Stimulated activated CD4-positive, alpha-beta T cell treated with anti-CD3 and anti-CD28 coated beads, Interleukin-4, amount 100 ng/mL, for 1 hour (primary cell): ENCODE data around the gene LCN12.

Source experiments
- DNase-seq: peaks from one replicate; pipeline ENCODE4 v3.0.0-alpha.2; 2020

Gene LCN12

GRCh38 chr9:136945333-136946227 lies 6.5 kb upstream of the LCN12 start:
- DNase-seq, result no peak

- no peak for DNase-seq
Measured at GRCh38 chr9:136946228-136947027, 5.6 kb upstream of the LCN12 start.

- DNase-seq, result no peak
Measured at GRCh38 chr9:136947028-136947891, 4.8 kb upstream of the LCN12 start.

DNA sequence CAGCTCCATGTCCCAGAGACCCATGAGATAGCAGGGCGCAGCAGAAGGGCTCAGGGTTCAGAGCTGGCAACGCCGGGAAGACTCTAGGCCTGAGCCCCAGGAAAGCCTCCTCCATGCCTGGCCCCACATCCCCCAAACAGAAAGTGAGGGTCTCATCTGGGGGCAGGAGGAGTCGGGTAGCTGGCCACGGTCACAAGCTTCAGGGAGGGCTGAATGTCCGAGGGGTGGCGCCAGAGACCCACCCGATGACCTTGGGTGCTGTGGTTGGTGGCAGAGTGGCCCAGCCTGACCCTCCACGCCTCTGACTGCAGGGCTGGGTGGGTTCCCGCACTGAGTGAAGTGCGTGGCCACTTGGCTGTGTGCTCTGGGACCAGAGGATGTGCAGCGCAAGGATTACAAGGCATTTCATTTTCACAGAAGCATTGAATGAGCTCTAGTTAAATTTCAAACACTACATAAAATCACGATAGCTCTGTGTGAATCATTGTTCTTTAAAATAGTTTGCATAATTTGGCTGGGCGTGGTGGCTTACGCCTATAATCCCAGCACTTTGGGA lies 4.0 kb upstream of the LCN12 start:
- no peak for DNase-seq

- DNase-seq, result no peak
Measured at GRCh38 chr9:136949239-136949816, 2.7 kb upstream of the LCN12 start.

DNA sequence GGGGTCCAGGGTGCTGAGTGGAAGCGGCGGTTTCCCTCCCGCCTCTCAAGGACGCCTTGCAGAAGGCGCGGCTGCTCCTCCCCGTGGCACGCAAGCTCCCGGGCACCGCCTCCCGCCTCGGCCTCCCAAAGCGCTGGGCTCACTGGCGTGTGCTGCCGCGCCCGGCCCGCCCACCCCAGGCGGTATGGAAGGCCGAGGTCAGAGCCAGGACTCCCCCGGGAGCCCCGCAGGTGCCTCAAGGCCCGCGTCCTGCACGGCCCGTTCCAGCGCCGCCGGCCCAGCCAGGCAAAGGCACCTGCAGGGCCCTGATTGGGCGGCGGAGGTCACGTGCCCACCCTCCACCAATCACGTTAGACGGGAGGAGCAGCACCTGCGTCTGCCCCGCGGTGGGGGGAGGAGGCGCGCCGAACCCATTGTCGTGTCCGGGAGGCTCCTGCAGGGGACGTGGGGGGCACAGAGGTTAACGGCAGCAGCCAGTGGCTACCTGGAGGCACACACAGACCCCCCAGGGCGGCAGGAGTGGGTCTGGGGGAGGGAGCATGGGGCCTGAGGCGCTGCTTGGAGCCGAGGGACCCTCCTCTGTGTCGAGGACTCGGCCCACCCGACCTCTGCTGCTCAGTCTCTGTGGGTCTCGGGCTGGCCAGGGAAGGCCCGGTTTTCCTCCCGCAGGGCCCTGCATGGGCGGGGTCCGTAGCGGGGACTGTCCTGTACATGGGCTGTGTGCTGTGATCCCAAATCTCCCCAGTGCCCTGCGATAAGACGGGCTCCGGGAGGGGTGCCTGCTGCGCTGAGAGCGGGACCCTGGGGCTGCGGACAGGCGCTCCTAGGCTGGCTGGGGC lies 2.0 kb upstream of the LCN12 start:
- DNase-seq, result peak; percentile 98

DNA sequence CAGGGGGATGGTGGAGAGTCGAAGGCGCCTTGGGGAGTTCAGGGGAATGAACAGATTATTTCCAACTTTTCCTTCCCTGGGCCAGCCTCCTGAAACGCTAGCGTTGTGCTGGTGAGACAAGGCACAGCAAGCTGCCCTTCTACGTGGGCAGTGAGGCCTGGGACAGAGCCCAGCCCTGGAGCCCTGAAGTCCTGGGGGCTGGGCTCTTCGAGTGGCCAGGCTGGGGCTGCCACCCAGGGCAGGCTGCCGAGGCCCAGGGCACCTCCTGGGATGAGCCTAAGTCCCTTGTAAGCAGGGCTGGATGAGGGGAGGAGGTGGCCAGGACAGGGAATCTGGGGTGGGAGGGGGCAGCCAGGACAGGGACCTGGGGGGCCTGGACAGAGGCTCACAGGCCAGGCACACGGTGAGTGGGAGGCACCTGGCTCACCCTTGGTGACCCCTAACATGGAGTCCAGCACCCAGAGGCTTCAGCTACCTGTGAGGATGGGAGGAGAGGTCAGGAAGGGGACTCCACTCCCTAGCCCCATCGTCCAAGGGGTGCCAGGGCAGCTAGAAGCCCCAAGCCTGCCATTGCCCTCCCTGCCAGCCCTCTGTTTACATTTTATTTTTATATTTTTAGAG lies 1.3 kb upstream of the LCN12 start:
- DNase-seq, result no peak

DNA sequence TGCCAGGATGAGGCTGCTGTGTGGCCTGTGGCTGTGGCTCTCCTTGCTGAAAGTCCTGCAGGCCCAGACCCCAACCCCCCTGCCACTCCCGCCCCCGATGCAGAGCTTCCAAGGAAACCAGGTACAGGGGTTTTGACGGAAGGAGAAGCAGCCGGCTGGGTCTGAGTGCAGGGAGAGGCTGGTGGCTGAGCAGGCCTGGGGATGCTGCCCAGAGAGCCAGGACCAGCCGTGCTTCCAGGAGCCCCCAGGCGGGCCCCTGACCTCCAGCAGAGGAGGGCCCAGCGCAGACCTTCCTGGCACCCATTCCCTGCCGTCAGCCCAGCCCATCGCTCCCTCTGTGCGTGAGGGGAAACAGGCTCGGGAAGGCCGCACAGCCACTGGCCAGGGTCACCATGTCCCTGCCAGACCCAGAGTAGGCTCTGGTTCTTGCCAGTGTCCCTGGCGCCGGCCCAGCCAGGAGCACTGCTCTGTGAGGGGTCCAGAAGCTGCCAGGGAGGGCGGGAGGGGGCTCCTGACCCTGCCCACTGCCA lies 313 bp downstream of the LCN12 start:
- no peak for DNase-seq

DNA sequence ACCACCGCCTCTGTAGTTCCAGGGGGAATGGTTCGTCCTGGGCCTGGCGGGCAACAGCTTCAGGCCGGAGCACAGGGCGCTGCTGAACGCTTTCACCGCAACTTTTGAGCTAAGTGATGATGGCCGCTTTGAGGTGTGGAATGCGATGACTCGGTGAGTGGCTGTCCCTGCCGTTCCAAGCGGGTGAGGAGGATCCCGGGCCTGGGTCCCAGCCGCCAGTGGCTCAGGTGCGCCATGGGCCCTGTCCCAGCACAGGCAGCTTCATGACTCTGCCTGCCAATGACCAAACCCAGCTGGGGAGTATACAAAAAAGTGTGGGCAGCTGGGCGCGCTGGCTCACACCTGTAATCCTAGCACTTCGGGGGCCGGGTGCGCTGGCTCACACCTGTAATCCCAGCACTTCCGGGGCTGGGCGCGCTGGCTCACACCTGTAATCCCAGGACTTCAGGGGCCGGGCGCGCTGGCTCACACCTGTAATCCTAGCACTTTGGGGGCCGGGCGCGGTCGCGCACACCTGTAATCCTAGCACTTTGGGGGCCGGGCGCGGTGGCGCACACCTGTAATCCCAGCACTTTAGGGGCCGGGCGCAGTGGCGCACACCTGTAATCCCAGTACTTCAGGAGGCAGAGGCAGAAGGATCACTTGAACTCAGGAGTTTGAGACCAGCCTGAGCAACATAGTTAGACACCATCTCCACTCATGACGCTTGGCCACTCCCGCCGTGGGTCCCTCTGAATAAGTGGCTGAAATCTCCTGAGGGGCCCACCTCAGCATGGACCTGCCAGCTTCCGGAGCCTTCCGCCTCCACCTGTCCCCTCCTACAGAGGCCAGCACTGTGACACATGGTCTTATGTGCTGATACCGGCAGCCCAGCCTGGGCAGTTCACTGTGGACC lies 1.1 kb downstream of the LCN12 start:
- no peak for DNase-seq

DNA sequence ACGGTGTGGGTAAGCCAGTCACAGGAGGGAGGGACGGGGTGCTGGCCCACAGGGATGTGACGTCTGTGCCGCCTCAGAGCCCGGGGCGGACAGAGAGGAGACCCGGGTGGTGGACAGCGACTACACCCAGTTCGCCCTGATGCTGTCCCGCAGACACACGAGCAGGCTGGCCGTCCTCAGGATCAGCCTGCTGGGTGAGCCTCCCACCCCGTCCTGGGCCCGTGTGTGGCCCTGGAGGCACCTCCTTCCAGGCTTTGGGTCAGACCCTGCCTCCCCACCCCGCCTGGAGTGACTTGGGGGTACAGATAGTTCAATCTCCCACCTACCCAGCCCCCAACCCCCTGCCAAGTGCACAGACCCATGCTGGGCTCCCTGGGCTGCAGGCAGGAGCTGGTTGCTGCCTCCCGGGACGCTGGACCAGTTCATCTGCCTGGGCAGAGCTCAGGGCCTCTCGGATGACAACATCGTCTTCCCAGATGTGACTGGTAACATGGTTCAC lies 1.7 kb downstream of the LCN12 start:
- DNase-seq, result no peak

GRCh38 chr9:136954270-136955083 lies 2.4 kb downstream of the LCN12 start:
- no peak for DNase-seq

DNA sequence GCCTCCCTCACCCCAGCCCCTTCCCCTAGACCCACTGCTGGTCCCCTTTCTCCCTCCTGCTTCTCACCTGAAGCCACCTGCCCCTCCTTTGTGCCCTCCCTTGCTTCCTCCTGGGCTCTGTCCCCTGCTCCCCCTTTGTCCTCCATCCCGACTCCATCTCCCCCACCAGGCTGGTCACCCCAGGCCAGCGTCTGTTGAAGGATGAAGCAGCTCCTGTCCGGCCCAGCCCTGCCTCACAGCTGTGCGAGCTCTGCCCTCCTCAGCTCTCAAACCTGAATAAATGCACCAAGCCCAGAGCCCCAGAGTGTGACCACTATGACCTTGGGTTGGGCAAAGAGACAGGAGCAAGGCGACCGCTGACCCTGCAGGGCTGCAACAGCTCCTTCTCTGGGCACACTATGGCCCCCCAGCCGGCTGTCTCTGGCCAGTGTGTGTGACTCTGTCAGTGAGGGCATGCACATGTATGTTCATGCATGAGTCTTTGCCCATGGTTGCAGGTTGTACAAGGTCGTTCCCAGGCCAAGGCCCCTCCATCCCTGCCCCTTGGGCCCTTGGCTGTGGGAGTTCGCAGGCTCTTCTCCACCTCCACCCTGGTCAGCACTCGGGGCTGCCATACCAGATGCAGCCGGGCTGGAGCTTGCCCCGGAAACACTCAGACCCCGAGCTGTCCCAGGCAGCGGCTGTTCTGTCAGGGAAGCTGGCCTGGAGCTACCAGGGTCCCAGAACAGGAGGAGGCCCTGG lies 3.3 kb downstream of the LCN12 start:
- no peak for DNase-seq

DNA sequence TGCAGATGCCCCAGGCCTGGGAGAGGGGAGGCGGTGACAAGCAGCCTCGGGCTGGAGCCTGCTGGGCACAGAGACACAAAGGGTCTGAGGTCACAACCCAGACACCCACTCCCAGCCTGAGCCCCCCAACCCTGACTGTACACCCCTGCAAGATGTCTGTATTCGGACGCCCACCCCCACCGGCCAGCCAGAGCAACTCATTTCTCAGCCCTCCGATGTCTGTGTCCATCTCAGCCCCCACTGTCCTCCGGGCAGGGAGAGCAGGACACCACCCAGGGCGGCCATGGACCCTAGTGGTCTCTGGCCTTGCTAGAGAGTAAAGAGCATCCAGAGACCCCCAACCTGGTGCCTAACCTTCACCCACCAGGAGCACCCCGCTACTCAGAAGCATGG lies 3.9 kb downstream of the LCN12 start:
- no peak for DNase-seq

GRCh38 chr9:136956604-136957003 lies 4.5 kb downstream of the LCN12 start:
- DNase-seq, result no peak

DNA sequence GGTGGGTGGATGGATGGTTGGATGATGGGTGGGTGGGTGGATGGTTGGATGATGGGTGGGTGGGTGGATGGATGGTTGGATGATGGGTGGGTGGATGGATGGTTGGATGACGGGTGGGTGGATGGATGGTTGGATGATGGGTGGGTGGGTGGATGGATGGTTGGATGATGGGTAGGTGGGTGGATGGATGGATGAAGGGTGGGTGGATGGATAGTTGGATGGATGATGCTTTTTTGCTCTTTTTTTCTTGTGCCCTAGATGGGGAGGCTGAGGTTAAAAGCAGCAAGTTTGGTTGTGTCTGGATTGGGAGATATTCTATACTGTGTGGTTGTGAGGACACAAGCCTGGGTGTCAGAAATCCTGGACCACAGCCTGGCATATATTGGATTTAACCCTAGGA lies 5.4 kb downstream of the LCN12 start:
- DNase-seq, result no peak

GRCh38 chr9:136957901-136958300 lies 5.8 kb downstream of the LCN12 start:
- DNase-seq, result no peak

DNA sequence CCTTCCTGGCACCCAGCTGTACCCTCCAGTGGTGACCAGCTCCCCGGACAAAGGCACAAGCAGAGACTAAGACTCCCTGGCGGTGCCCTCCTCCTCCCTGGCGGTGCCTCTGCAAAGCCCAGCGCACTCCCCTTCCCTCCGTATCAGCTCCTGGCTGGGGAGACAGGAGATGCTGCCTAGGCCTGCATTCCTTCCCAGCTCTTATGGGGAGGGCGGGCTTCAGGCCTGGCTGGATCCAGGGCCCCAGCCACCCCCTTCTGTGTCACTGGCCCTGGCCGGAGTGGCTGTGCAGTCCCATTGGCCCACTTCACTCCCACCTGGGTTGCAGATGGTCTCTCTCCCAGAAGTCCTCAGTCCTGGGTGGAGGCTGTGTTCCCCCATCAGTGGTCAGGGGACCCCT lies 6.4 kb downstream of the LCN12 start:
- DNase-seq, result no peak
